A549 treated with dexamethasone at 1 μM for 4 hours (cell line): ENCODE data around the gene TEX47. TPM values are rescaled to one million over a fixed set of nuclear protein-coding genes. Genes with fewer than 3 reads are reported as not detected.

Source experiments
- total RNA-seq: library from RNA; stranded (reverse); fragments of 200-300 nt; extraction: Qiagen RNA extraction; gene quantifications from 5 replicates; pipeline ENCODE4 v1.2.3, GENCODE V29; 2022

Gene TEX47
- total RNA-seq, result not detected in 5 replicates

DNA sequence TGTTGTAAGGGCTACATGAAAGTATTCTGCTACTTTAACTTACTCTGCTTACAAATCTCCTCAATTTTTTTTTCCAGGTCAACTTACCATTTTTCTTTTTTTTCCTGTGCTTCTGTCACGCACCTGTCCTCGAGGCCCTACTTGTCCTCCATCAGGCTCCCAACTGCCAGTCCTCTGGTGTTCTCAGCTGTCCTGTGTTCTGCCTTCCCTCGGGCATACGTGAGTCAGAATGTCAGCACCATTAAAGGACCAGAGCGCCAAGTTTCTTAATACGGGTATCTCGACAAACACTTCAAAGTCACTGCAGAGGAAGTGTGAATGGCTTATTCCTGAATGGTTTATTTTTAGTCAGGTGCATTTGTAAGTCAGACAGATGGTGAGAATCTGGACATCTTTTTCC lies at the start of gene TEX47:
TEX47 (minus strand) TSS at position 185 of the 400 bp plus-strand sequence. CDS start 795 bp downstream, outside the sequence.

DNA sequence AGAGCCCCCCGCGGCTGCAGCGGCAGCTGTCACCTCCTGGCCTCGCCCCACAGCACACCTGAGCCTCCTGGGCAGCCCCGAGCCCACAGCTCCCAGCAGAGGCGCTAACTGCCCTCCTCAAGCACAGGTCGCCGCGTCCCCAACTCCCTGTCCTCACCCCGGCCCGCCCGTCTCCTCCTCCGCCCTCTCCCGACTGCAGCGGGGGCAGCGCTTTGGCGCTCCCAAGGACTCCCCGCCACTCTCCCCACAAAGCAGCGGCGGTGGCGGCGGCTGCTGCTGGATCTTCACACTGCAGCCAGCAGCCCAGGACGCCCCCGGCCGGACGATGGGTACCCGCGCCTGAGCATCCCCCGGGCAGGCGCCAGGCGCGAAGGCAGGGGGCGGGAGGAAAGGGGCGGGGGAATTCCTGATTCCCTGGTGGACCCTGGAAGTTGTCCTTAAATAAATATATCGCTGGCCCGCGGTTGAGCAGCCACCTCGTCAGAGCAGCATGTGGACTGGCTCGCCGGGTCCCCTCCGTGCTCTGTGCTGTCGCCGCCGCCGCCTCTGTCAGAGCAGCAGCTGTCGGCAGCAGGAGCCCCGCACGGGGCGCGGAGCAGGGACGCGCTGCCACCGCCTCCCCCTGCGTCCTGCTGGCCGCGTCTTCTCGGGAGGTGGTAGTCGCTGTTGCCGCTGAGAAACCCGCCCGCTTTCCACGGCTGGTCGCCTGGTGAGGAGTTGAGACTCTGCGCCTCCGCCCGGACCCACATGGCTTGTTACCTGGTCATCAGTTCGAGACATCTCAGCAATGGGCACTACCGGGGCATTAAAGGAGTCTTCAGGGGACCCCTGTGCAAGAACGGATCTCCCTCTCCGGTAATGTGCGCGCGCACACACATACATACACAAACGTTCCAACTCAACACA lies 36.1 kb downstream of the TEX47 start, which contains the start of gene ZNF804B:
ZNF804B (plus strand) TSS at position 471 of the 906 bp plus-strand sequence; CDS start at position 748, 277 bp downstream.

Other genes with a start within 250 kb of the TEX47 start
- not detected in 5 replicates for gene ZNF804B, start 36.0 kb downstream of the TEX47 start, total RNA-seq